Measurements from ENCODE around the gene RCN1.

DNA sequence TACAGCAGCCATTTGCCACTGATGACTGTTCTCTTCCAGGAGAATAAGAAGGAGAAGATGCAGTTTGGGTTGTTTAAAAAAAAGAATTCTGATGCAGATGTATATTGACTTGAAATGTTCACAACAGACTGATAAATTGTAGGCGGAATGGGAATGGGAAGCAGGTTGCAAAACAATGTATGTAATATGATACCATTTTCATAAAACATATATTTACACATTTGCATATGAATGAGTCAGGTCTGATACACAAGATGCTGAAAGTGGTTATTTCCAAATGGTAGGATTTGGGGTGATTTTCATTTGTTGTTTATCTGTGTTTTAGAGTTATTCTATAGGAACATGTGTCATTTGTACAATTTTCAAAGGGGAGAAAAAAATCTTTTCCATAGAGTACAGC, 9.0 kb upstream of the RCN1 start:
- TF ChIP-seq, protein P1, sequence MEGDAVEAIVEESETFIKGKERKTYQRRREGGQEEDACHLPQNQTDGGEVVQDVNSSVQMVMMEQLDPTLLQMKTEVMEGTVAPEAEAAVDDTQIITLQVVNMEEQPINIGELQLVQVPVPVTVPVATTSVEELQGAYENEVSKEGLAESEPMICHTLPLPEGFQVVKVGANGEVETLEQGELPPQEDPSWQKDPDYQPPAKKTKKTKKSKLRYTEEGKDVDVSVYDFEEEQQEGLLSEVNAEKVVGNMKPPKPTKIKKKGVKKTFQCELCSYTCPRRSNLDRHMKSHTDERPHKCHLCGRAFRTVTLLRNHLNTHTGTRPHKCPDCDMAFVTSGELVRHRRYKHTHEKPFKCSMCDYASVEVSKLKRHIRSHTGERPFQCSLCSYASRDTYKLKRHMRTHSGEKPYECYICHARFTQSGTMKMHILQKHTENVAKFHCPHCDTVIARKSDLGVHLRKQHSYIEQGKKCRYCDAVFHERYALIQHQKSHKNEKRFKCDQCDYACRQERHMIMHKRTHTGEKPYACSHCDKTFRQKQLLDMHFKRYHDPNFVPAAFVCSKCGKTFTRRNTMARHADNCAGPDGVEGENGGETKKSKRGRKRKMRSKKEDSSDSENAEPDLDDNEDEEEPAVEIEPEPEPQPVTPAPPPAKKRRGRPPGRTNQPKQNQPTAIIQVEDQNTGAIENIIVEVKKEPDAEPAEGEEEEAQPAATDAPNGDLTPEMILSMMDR (IDR thresholded peaks at IDR 0.05) = no peak
- no peak for TF ChIP-seq POLR2A (IDR thresholded peaks at IDR 0.05)
